ENCODE results near the gene HSD17B13.
"Not testable (repeated sequence)": the region's sequence is repeated elsewhere in the genome, so short reads cannot be mapped to it uniquely, and the experiment has no call there.

Gene HSD17B13

DNA sequence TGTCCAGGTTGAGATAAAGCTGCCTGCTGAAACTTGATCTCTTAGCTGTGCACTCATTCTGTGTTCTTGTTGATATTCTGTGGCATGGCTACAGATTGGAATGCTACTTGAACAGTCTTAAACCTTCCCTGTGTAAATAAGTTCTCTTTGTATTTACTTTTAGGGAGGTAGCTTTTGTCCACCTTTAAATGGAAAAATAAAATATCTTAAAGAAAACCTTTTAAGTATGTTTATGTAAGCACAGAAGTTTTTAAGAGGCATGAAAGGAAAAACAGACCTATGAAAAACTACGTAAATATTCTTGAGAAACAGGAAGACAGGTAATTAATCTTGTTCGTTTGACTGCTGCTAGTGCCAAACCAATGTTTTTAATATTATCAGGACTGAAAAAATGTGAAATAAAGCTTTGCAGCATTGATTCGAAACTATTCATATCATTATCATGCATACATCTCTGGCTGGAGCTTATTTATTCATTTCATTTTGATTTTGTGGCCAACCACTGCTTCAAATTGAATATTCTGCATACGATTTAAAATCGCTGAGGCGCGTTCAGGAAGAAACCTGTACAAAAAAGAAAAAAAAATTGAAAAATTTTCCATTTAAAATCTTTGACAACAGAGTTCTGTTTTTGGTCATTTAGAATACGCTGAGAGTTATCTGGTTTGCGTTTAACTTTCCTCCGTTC is 17.8 kb downstream of the HSD17B13 start:
- DNase-seq (ENCODE audit: extremely low read depth, low read depth) = no peak
- TF ChIP-seq, protein P1, sequence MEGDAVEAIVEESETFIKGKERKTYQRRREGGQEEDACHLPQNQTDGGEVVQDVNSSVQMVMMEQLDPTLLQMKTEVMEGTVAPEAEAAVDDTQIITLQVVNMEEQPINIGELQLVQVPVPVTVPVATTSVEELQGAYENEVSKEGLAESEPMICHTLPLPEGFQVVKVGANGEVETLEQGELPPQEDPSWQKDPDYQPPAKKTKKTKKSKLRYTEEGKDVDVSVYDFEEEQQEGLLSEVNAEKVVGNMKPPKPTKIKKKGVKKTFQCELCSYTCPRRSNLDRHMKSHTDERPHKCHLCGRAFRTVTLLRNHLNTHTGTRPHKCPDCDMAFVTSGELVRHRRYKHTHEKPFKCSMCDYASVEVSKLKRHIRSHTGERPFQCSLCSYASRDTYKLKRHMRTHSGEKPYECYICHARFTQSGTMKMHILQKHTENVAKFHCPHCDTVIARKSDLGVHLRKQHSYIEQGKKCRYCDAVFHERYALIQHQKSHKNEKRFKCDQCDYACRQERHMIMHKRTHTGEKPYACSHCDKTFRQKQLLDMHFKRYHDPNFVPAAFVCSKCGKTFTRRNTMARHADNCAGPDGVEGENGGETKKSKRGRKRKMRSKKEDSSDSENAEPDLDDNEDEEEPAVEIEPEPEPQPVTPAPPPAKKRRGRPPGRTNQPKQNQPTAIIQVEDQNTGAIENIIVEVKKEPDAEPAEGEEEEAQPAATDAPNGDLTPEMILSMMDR (IDR thresholded peaks at IDR 0.05; ENCODE audit: low read depth, low read length) = no peak

DNA sequence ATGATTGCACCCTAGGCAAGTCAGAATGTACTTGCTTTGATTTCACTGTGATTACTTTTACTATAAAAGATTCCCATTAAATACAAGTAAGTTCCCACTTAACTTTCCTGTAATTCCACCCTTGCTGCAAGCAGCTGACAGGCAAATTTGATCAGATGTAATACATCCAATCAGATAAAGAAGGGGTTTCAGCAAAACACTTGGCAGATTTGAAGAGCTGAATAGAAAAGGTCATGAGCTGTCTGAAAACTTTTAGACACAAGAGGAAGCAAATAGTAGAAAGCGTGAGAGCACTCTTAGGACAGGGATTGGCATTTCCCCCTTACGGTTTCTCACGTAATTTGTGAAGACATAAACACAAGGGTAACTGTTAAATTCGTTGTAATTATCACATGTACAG is 22.8 kb downstream of the HSD17B13 start:
- DNase-seq (ENCODE audit: extremely low read depth, low read depth) = no peak
- TF ChIP-seq, protein P1 (IDR thresholded peaks at IDR 0.05; ENCODE audit: low read depth, low read length) = no peak

DNA sequence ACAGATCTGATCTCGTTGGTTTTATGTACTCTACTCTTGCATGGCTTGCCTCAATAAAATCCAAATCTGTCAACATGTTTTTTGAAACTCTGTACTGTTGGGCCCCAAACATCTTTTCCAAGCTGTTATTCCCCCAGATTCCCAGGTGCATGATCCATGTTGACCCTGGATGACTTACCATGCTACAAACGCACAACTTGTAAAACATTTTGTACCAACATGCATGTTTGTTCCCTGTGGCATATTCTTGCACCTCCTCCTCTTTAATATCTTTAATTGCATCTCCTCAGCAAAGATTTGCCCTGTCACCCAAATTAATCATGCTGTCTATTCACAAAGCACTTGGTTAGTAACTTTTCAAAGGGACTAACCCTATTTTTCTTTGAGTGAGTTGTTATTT is 24.3 kb downstream of the HSD17B13 start:
- DNase-seq (ENCODE audit: extremely low read depth, low read depth) = no peak
- TF ChIP-seq, protein P1 (IDR thresholded peaks at IDR 0.05; ENCODE audit: low read depth, low read length) = no peak

DNA sequence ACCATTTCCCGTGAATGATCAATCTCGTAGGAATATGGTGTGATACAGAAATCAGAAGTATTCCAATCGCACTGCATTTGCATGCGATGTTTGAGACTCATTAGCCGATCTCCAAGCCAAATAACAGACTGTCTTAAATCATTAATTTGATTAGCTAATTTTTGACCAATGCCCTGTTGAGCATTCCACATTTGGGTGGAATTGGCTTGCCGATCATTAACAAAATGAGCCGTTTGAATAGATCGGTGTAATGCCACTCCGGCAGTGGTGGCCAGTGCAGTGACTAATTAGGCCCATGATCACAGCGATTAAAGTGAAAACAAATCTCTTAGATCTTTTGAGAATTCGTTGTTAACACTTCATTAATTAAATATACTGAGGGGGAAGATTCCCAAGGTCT is 27.8 kb downstream of the HSD17B13 start:
- DNase-seq (ENCODE audit: extremely low read depth, low read depth) = not testable (repeated sequence)

- DNase-seq (ENCODE audit: extremely low read depth, low read depth) = not testable (repeated sequence)
Observed at GRCh38 chr4:87293889-87294288, 28.8 kb downstream of the HSD17B13 start.

DNA sequence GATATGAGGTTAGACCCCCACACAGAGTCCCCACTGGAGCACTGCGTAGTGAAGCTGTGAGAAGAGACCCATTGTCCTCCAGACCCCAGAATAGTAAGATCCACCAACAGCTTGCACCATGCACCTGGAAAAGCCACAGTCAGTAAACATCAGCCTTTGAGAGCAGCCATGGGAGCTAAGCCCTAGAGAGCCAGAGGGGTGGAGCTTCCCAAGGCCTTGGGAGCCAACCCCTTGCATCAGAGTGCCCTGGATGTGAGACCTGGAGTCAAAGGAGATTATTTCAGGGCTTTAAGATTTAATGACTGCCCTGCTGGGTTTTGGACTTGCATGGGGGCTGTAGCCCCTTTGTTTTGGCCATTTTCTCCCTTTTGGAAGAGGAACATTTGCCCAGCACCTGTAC is 35.7 kb downstream of the HSD17B13 start:
- DNase-seq (ENCODE audit: extremely low read depth, low read depth) = no peak
- TF ChIP-seq, protein P1 (IDR thresholded peaks at IDR 0.05; ENCODE audit: low read depth, low read length) = no peak

GRCh38 chr4:87284268-87284667 is 38.4 kb downstream of the HSD17B13 start:
- not testable (repeated sequence) for DNase-seq (ENCODE audit: extremely low read depth, low read depth)

DNA sequence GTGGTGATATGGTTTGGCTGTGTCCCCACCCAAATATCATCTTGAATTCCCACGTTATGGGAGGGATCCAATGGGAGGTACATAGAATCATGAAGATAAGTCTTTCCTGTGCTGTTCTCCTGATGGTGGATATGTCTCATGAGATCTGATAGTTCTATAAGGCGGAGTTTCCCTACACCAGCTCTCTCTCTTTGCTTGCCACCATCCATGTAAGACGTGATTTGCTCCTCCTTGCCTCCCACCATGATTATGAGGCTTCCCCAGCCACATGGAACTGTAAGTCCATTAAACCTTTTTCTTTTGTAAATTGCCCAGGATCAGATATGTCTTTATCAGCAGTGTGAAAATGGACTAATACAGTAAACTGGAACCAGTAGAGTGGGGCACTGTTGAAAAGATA is 39.5 kb downstream of the HSD17B13 start:
- TF ChIP-seq, protein P1 (IDR thresholded peaks at IDR 0.05; ENCODE audit: low read depth, low read length) = no peak
- no peak for DNase-seq (ENCODE audit: extremely low read depth, low read depth)

- TF ChIP-seq, protein P1 (IDR thresholded peaks at IDR 0.05; ENCODE audit: low read depth, low read length) = no peak
- DNase-seq (ENCODE audit: extremely low read depth, low read depth) = no peak
Observed at GRCh38 chr4:87281603-87282002, 41.1 kb downstream of the HSD17B13 start.
